GM19023 (cell line): ENCODE results near the gene CCRL2.
"Not testable (repeated sequence)": the region's sequence is repeated elsewhere in the genome, so short reads cannot be mapped to it uniquely, and the experiment has no call there.

Experiments used
- ATAC-seq: cut with Tn5 transposase; IDR thresholded peaks from one replicate; pipeline ENCODE4 v1.9.1; 2021; ENCODE audit warnings: mild to moderate bottlenecking, moderate library complexity; ENCODE audit not compliant: unreplicated experiment

The CCRL2 gene

DNA sequence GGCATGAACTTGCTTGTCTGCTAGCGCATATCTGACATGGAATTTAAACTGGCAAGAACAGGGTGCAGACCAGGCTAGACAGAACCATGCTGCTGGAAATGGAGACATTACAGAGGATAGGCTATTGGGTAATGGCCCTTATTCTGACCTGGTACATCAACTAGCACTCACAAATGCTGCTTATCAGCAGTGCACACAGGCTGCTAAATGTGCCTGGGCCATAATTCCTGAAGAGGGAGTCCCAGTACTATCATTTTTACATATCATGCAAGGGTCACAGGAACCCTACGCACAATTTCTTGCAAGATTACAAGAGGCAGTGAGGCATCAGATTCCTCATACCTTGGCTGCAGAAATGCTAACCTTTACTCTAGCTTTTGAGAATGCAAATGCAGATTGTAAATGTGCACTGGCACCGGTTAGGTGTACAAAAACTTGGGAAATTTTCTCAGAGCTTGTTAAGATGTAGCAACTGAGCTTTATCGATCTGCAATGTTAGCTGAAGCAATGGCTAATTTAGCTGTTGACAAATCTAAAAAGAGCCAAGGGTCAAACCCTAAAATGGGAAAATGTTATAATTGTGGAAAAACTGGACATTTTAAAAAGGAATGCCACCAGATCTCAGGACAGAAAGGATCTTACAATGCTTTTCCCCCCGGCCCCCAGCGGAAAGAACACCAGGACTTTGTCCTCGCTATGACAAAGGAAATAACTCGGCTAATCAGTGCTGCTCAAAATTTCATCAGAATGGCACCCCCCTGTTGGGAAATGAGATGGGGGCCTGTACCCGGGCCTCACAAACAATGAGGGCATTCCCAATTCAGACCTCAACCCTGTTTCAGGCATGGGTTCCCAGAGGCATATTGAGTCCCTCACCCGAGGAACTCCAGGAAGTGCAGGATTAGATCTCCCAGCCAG lies 21.1 kb downstream of the CCRL2 start:
- ATAC-seq: no peak

DNA sequence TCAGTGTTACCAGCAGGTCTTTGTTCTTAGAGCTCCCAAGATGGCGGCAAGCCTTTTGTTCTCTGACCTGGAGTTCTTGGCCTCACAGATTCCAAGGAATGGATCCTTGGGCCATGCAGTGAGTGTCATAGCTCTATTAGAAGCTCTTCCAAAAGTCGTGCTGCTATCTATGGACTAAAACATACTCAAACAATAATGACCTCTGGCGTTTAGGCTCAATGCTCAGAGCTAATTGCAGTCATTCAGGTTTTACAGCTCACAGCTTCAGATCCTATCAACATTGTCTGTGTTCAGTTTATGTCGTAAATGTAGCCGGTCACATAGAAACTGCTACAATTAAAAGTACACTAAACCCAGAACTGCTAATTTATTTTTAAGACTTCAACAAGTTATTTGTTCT lies 22.2 kb downstream of the CCRL2 start:
- ATAC-seq: no peak

DNA sequence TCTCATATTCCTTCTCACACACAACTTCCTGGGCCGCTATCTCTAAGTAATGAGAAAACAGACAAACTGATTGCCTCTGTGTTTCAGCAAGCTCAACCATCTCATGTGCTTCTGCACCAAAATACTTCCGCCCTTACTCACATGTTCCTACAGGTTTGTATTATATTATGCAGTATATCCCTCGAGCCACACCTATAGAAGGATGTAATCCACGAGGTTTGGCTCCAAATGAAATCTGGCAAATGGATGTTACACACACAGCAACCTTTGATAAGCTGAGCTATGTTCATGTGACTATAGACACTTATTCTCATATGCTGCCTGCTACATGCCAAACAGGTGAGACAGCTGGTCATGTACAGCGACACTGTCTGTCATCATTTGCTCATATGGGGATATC lies 22.6 kb downstream of the CCRL2 start:
- ATAC-seq: no peak

DNA sequence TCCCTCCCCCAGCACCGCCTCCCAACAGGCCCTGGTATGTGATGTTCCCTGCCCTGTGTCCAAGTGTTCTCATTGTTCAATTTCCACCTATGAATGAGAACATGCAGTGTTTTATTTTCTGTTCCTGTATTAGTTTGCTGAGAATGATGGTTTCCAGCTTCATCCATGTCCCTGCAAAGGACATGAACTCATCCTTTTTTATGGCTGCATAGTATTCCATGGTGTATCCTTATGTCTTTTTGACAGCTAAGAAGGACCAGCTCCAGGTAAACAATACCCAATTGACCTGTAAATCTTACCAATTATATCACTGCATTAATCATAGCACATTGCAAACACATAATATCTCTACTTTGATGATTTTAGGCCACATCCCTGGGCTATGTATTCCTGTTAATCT lies 23.8 kb downstream of the CCRL2 start:
- ATAC-seq: not testable (repeated sequence)

DNA sequence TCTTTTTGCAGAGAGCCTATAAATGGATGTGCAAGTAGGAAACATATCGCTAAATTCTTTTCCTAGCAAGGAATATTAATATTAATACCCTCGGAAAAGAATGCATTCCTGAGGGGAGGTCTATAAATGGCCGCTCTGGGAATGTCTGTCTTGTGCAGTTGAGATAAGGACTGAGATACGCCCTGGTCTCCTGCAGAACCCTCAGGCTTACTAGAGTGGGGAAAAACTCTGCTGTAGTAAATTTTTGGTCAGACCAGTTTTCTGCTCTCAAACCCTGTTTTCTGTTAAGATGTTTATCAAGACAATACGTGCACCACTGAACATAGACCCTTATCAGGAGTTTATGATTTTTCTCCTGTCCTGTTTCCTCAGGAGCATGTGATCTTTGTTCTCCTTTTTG lies 24.8 kb downstream of the CCRL2 start:
- ATAC-seq: not testable (repeated sequence)

DNA sequence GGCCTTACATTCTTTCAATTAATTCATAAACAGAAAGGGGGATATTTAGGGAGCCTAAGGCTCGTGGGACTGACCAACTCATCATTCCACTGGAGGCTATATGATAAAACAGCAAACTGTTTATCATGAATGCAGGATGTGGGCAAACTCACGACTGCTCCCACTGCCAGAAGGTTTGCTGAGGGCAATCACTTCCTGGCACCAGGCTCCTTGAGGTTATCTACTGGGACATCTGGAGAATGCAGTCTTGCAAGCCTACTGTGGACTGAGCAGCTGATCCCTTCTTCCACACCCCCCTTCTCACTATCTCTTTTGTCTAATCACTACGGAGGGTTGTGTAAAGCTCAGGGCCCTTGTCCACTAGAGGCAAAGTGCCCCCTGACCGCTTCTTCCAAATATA lies 26.1 kb downstream of the CCRL2 start:
- not testable (repeated sequence) for ATAC-seq

DNA sequence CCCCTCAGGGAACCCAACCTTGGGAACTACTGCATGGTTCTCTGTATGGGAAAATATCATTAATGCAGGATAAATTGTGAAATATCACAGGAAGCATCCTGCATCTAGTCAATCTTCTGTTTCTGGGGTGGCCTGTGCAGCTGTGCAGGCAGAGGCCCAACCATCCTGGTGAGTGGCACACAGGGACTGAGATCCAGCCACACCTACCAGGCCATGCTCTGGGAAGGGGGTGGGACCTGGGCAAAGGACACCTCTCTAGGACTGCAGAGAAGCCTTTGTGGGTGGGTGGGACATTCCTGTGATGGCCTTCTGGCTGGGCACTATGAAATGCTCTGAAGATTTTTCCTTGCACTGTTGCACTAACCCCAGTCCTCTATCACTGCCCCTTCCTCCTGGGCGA lies 26.8 kb downstream of the CCRL2 start:
- no peak for ATAC-seq

DNA sequence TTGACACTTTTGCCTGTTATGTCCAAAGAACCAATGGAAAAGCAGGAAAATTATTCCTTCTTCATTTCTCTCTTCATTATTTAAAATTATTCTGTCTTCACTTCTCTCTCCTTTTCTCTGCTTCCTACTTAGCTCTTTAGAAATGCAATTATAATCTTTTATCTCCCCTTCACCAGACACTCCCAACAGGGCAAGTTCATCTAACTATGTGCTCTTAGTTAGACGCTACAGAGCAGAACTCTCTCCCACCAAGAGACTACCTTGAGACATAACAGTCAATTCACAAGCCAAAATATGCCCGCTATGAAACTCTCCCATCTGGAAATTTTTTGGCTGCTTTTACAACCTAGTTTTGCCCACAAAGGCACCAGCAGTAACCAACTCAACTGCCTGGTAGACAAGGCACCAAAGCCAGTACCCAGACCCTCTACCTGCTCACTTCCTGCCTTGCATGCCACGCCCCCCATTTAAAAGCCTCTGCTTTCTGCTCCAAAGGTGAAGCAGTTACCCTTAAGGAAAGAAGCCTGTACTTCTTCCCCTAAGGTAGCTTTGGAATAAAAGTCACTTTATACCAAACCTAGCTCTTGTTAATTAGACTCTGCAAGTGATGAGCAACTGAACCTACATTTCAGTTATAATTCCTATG lies 28.1 kb downstream of the CCRL2 start:
- no peak for ATAC-seq

DNA sequence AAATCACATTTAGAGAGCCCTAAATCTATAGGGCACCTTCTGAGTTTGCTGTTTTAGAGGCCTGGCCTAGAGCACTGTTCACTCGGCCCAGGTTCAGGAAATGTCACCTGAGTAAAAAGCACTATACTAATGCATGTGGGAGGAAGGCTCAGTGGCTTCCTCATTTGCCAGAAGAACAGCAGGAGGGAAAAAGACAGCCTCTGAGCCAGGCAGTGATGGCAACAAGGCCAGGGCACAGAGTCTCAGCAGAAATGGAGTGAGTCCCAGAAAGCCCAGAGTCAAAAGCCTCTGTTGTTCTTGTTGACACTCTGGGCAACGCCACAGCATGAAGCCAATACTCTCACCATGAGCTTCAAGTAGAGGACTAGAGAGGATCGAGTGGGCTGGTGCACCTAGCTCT lies 31.8 kb downstream of the CCRL2 start:
- no peak for ATAC-seq

DNA sequence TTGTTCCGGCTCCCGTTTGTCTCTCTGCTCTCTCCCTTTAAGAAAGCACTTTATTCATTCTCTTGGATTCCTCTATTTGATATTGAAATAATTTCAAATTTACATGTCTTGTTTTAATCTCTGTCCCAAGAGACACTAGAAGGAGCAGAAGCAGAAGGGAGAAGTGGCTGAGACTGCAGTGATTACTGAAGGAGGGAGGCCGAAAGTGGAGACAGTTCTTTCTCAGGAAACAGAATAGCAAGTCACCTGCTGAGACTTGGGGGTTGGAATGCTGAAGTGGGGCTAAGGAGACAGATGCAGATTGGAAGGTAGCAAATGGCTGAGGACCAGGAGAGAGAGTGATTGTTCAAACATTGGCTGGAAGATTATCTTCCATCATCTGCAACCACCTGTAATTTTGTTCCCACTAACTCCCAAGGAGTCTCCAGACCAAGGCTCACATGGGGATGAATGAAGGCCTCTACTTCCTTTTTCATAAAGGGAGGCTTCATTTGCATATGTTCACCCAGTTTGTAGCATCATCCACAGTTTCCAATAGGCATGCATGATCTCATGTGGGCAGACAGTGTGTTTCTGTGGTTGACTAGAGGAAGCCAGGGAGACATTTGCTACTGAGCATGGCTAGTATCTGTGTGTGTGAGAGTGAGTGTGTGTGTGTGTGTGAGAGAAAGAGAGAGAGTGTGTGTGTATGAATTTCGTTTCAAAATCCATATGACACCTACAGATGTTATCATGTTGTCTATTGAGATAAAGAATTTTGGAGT lies 33.7 kb downstream of the CCRL2 start:
- ATAC-seq: no peak

DNA sequence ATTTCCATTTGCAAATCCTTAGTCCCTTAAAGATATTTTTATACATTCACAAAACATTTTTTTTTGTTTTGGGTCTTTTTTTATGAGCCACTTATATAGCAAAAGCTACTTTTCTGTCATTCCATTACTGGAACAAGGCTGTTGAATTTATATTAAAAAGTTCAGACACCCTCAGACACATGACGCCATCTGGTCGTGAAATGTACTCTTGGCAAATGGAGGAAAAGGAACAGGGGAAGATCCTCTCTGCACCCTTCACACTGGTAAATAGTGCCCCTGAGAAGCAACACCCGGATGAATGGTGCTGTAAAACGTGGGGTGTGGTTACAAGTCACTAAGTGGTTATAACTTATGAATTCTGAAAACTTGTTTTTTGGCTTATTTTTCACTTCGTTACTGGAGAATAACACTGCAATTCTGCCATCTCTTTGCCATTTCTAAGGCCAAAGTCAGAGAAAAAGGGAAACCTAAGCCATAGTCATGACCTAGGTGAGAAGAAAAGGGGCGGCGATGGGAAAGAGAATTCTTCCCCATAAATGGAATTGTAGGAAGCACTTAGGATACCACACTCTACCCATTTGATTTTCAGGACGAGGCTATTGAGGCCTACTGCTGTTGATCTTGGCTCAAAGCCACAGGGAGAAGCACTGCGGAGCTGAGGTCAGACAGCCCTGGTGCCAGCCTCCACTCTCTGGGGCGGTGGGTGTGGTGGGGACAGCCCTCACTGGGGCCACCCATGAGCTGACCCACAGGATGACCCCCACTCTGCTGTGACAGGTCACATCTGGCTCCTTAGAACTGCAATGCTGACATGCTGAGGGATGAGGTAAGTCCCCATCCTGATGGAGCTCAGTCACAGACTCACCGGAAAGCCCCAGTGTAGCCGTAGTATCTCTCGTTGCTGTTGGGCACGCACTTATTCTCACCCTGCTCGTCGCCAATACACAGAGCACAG lies 35.8 kb downstream of the CCRL2 start:
- ATAC-seq: no peak

DNA sequence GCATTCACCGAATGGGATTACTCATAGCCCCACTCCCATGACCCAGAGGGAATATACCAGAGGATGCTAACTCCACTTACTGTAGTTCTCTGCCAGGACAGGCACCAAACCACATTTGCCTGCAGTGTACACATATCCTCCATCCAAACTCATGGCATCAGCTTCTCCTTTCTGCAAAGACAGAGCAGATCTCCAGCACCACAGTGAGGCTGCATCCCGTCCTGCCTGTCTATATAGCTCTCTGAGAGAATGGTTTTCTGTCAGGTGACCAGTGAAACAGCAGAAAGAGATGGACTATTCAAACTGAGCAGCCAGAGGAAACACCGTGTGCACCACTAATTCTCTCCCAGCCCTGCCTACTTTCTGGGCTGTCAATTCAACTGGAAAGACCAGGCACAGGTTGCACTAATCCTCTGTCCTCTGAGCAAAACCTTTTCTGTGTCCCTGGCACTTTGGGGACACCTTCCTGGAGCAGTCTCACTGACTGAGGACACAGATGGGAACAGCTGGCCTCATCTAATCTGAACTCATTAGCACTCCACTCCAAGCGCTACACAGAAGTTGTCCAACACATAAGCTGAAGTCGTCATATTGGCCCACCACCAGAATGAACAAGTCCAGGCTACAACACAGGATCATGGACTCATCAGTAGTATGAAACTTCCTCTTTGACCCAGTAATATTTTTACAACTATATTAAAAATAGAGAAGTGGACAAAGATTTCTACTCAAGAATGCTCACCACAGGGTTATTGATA lies 40.3 kb downstream of the CCRL2 start:
- no peak for ATAC-seq

DNA sequence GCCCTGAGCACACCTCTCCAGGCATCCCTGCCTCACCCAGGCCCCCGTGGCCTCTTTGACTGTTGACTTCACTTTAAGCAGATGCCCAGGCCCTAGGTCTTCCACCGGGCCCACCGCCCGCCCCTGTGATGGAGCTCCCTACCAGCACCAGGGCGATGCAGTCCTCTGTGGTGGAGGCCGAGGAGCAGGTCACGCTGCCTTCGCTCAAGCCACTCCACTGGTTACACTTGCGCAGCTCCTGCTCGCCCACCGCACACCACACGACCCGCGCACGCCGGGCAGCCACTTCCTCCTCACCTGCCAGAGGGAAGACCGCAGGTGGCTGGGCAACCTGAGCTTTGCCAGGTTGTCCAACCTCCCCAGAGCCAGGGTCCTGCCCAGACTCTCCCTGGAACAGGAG lies 41.7 kb downstream of the CCRL2 start:
- no peak for ATAC-seq

DNA sequence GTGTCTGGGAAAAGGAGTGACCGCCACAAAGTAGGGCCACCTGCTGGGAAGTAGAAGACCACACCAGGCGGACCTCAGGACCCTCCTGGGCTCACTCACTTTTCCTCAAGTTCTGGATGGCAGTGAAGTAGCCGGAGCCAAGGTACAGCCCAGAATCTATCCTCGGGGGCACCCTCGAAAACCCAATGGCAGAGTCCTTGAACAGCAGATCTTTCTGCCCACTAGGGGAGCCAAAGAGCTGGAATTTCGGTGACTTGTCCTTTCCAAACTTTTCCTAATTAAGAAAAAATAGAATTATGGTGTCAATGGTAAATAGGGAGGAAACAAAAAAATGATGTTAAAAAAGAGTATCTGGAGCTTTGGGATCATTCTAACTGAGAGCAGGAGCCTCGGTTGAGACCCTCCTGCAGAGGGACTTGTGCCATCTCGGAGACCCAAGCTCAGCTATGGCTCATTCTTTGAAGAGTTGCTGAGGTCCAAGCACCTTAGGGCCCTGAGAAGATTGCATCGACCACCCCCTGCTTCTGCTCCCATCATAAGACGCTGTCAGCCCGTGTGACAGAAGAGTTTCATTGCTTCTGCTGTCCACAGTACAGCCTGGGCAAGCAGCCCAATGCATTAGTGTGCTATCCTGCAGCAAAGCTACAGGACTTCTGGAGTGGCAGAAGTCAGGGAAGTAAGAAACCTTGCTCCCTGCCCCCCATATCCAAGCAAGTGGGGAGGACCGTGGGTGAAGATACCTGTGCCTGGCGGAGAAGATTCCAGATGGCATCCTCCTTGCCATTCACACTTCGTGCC lies 42.9 kb downstream of the CCRL2 start:
- no peak for ATAC-seq

DNA sequence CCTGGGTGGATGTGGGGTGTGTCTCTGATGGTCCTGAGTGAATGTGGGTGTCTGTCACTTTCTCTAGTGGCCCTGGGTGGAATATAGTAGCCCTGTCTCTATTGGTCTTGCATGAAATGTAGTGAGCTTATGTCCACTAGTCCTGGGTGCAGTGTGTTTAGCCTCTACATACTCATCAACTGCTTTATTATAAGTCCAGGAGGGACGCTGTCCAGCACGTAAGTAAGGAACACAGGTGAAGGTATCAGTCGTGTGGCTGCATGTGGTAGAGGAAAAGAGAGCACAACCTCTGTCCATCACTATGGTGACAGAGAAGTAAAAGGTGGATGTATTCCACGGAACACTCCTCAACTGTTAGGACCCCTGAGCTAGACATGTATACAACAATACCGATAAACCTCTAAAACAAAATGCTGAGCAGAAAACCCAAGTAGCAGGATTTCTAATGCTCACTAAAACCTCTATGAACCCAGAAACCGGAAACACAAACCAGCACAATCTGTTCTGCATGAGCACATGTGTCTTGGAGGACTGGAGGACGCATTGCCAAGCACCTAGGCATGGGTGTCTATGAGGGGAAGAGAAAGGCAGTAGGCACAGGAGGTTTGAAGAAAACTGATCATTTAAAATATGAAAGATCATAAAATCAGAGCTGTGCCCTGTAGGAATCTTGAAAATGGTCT lies 46.6 kb downstream of the CCRL2 start:
- ATAC-seq: no peak

DNA sequence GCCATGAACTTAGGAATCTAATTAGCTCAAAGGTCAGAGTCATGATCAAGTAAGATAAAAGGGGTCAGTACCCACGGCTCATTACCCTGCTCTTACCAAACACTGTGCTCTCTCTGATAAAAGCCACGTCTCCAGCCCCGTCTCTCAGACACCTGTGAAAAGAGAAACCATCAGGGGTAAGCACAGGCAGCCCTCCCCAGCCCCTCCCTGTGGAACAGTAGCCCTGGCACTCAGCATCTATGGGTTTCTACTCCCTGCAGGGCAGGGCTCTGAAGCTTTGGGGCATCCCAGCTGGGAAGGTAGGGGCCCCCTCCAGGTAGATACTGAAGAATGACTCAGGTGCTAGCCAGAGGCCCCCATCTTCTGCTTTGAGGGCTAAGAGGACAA lies 47.1 kb downstream of the CCRL2 start:
- ATAC-seq: no peak

DNA sequence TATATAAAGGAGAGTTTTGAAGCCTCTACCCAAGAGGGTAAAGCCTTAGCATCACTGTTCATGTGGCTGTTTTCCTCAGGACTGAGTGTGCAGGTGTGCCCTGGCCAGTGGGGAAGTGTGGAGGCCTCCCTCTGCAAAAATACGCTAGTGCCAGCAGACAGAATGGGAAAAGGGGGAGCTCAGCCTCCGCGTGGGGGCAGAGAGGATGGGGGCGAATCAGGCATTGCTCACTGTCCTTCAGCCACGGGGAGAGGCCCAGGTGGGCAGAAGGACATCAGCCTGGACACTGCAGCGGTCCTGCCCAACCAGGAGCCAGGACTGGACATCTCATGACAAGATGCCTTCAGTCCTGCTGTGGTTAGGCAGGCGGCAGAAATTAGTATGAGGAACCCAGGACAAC lies 47.5 kb downstream of the CCRL2 start:
- ATAC-seq: no peak
